Loucy (cell line): ENCODE data around the gene HLA-DRB5.

Experiments used
- H2AFZ ChIP-seq: fragments of 200-600 bp; sonication (generic); 2 replicates; pipeline ENCODE4 v1.6.0; 2016; ENCODE audit warnings: antibody characterized with exemption, mild to moderate bottlenecking, low read length, moderate library complexity
- H3F3A ChIP-seq: fragments of 200-600 bp; 2 replicates; pipeline ENCODE4 v1.6.0; 2016; ENCODE audit warnings: antibody characterized with exemption, low read depth, mild to moderate bottlenecking
- H3K27me3 ChIP-seq: fragments of 200-600 bp; sonication (generic); 2 replicates; pipeline ENCODE4 v1.6.1; 2014; ENCODE audit warnings: low read length, mild to moderate bottlenecking; ENCODE audit not compliant: insufficient read depth, poor library complexity, severe bottlenecking
- H3K36me3 ChIP-seq: fragments of 200-600 bp; sonication (generic); 2 replicates; pipeline ENCODE4 v1.6.1; 2016; ENCODE audit warnings: low read length; ENCODE audit not compliant: insufficient read depth
- H3K4me1 ChIP-seq: fragments of 200-600 bp; sonication (generic); 2 replicates; pipeline ENCODE4 v1.5.1; 2014; ENCODE audit warnings: low read length, mild to moderate bottlenecking; ENCODE audit not compliant: insufficient read depth, poor library complexity, severe bottlenecking
- H3K4me2 ChIP-seq: fragments of 200-600 bp; sonication (generic); 2 replicates; pipeline ENCODE4 v1.6.0; 2014; ENCODE audit warnings: antibody characterized with exemption, low read length, low read depth, mild to moderate bottlenecking; ENCODE audit not compliant: poor library complexity, severe bottlenecking
- H3K4me3 ChIP-seq: fragments of 200-600 bp; sonication (generic); 2 replicates; pipeline ENCODE4 v1.5.1; 2014; ENCODE audit warnings: low read length, mild to moderate bottlenecking, mixed read lengths; ENCODE audit not compliant: poor library complexity, severe bottlenecking
- H3K79me2 ChIP-seq: fragments of 200-600 bp; sonication (generic); 2 replicates; pipeline ENCODE4 v1.6.1; 2014; ENCODE audit warnings: low read length; ENCODE audit not compliant: insufficient read depth
- H3K9ac ChIP-seq: fragments of 200-600 bp; sonication (generic); 2 replicates; pipeline ENCODE4 v1.6.0; 2014; ENCODE audit warnings: mild to moderate bottlenecking, low read depth, low read length, moderate library complexity; ENCODE audit not compliant: poor library complexity, severe bottlenecking
- H3K9me2 ChIP-seq: fragments of 200-600 bp; sonication (generic); replicated peaks from 2 replicates; pipeline ENCODE4 v1.6.1; 2016; ENCODE audit warnings: low read depth, low read length, mixed read lengths
- H3K9me3 ChIP-seq: fragments of 200-600 bp; sonication (generic); 2 replicates; pipeline ENCODE4 v1.6.1; 2014; ENCODE audit warnings: mild to moderate bottlenecking, antibody characterized with exemption, low read length, low read depth; ENCODE audit not compliant: insufficient read depth
- H4K20me1 ChIP-seq: fragments of 200-600 bp; sonication (generic); 2 replicates; pipeline ENCODE4 v1.6.0; 2014; ENCODE audit warnings: antibody characterized with exemption, low read length, mild to moderate bottlenecking; ENCODE audit not compliant: insufficient read depth, poor library complexity, severe bottlenecking
- CTCF ChIP-seq: fragments of 200-600 bp; sonication (generic); conservative IDR thresholded peaks from 2 replicates; pipeline ENCODE4 v1.5.1; 2014; ENCODE audit warnings: mild to moderate bottlenecking, antibody characterized with exemption, low read length
- EZH2phosphoT487 ChIP-seq: fragments of 200-600 bp; IDR thresholded peaks from 2 replicates; pipeline ENCODE4 v1.6.1; 2018; ENCODE audit warnings: antibody characterized with exemption, mild to moderate bottlenecking, moderate library complexity, borderline replicate concordance

HLA-DRB5 gene

GRCh38 chr6:32570363-32570905 lies 40.3 kb upstream of the HLA-DRB5 start:
- Histone ChIP-seq H3F3A (no peaks in the 10 kb centered on the region), H2AFZ (no peak overlapping the region), H3K9me3 (no peaks in the 10 kb centered on the region), H3K9me2 (no peaks in the 10 kb centered on the region), H3K36me3 (no peaks in the 10 kb centered on the region), H3K79me2 (no peaks in the 10 kb centered on the region), H3K4me3 (no peak overlapping the region), H3K4me2 (no peak overlapping the region), H3K4me1 (no peaks in the 10 kb centered on the region), H3K9ac (no peak overlapping the region), H4K20me1 (no peaks in the 10 kb centered on the region), H3K27me3 (no peaks in the 10 kb centered on the region)
- no peak for TF ChIP-seq CTCF
- no peak for TF ChIP-seq EZH2phosphoT487

DNA sequence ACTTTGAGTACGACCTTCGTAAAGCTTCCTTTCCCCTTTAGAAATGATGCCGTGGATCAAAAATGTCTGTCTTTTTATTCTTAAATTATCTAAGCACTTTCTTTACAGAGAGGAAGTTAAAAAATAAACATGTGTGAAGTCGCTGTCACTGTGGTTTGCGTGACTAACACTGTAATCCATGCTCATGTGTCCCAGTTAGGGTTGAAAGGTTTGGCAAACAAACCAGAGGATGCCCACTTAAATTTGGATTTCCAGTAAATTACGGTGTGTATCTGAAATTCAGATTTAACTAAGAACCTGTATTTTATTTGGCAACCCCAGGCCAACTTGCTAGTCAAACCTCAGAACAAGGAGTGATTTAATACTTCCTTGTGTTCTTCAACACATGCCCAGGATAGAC lies 38.5 kb upstream of the HLA-DRB5 start:
- H2AFZ ChIP-seq: no peak overlapping the region
- TF ChIP-seq EZH2phosphoT487: no peak
- no peak for TF ChIP-seq CTCF
- H3K27me3 ChIP-seq: no peaks in the 10 kb centered on the region
- H3K4me2 ChIP-seq: no peak overlapping the region
- H3K9me2 ChIP-seq: no peaks in the 10 kb centered on the region
- no peaks in the 10 kb centered on the region for H3F3A ChIP-seq
- no peaks in the 10 kb centered on the region for H3K9me3 ChIP-seq
- no peak overlapping the region for H3K4me3 ChIP-seq
- H4K20me1 ChIP-seq: no peaks in the 10 kb centered on the region
- H3K9ac ChIP-seq: no peak overlapping the region
- no peaks in the 10 kb centered on the region for H3K36me3 ChIP-seq
- H3K4me1 ChIP-seq: no peaks in the 10 kb centered on the region
- H3K79me2 ChIP-seq: no peaks in the 10 kb centered on the region

DNA sequence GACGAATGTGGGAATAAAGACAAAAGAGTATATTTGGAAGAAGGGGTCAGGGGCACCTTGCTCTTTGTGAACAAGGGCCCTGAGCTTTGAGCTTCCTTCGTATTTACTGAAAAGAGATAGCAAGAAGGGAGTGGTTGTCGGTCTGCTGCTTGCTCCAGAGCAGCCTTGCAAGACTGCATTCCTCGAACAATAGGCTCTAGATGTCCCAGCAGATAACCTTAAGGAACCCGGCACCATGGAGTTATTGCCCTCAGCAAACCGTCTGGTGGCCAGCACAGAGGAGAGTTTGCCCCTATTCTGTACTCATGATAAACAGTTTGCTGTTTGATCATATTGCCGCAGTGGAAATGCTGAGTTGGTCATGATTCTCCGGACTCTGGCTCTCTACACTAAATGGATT lies 36.9 kb upstream of the HLA-DRB5 start:
- no peaks in the 10 kb centered on the region for H3K27me3 ChIP-seq
- H3K9me3 ChIP-seq: no peaks in the 10 kb centered on the region
- TF ChIP-seq CTCF (no peak), EZH2phosphoT487 (no peak)
- H3K9ac ChIP-seq: no peak overlapping the region
- H3K4me2 ChIP-seq: no peak overlapping the region
- H3K9me2 ChIP-seq: no peaks in the 10 kb centered on the region
- H3K4me1 ChIP-seq: no peaks in the 10 kb centered on the region
- no peak overlapping the region for H2AFZ ChIP-seq
- H4K20me1 ChIP-seq: no peaks in the 10 kb centered on the region
- no peaks in the 10 kb centered on the region for H3K36me3 ChIP-seq
- no peaks in the 10 kb centered on the region for H3F3A ChIP-seq
- H3K79me2 ChIP-seq: no peaks in the 10 kb centered on the region
- no peak overlapping the region for H3K4me3 ChIP-seq
